GM18505 (cell line): Measurements from ENCODE around the gene TCERG1.
A peak's percentile ranks its signal among the peaks of the same experiment; 100 is the strongest.

Experiments used
- ATAC-seq: cut with Tn5 transposase; IDR thresholded peaks from one replicate; pipeline ENCODE4 v1.9.1; 2021; ENCODE audit not compliant: unreplicated experiment
- POLR2A ChIP-seq: IDR thresholded peaks from 4 replicates; pipeline ENCODE4 v1.6.1; 2011; ENCODE audit warnings: borderline replicate concordance; ENCODE audit not compliant: insufficient read depth, insufficient read length; ENCODE audit errors: extremely low read depth

TCERG1 gene

DNA sequence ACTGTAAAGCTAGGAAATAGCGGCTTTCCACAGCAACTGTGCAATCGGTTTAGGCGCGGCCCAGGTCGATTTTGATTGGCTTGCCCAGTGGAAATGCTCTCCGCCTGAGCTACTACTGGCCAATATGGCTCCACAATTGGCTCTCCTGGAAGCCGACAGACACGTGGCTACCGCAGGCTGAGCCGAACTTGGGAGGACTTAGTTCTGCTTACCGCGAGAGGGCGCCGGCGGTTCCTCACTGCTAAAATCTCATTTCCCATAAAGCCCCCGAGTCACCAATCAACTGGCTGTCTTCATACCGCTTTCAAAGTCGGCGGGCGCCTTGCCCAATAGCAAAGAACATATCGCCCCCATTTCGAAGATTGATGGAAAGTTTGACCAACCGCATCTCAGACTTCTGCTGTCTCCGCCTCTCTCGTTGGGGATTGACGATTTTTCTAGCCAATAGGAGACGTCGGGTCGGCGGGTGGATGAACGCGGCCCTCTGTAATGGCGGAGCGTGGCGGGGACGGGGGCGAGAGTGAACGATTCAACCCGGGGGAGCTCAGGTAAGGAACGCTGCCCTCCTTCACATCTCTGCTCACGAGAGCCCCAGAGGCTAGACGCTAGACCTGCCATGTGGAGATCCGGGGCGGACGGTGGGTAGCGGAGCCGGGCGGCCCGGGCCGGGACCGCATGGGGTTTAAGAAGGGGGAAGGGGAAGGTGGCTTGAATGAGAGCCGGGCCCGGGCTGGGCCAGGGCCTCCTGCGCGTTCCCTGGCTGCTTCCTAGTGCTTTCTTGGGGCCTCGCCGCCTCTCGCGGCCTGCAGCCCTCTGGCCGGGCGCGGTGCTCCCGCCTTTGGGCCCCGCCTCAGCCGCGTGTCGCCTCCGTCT is at the start of gene TCERG1:
Gene TCERG1, plus strand, starts transcription at position 473 of the 873 bp plus-strand sequence. Its CDS starts 17 bp downstream, at position 490.
- peak; percentile 78 for TF ChIP-seq POLR2A

DNA sequence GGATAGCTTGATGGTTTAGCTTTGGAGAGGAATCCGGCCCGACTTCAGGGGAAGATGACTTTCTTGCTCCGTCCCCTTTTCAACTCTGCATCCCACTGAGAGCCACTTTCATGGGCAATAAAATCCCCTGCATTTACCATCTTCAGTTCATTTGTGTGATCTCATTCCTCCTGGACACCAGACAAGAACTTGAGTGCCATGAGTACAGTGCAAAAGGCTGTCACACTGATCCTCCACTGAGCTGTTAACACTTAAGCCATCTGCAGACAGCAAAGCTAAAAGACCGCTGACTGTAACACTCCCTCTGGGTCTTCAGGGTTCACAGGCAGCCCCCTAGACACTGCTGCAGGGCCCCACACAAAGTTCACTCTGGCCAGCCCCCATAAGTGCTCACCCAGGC is 48.3 kb upstream of the TCERG1 start:
- ATAC-seq, result no peak
- no peak for TF ChIP-seq POLR2A

More for the DNA sequence above, at the start of gene TCERG1:
- peak; percentile 92 for ATAC-seq

DNA sequence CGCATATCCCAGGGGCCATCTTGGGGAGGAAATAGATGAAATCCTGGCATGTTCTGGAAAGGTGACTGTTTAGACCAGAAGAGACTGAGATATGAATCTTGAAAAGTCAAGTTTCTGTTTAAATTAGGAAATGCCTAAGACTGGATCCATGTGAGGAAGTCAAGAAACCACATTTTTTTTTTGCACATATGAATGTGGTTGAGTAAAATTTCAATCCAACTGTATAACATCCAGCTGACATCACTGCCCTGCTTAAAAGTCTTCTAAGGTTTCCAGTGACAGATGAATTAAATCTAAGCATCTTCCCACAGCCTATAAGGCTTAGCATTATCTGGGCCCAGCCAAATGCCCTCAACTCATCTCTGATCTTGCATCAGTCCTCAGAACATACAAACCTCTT is 47.7 kb upstream of the TCERG1 start:
- no peak for TF ChIP-seq POLR2A
- ATAC-seq, result no peak

DNA sequence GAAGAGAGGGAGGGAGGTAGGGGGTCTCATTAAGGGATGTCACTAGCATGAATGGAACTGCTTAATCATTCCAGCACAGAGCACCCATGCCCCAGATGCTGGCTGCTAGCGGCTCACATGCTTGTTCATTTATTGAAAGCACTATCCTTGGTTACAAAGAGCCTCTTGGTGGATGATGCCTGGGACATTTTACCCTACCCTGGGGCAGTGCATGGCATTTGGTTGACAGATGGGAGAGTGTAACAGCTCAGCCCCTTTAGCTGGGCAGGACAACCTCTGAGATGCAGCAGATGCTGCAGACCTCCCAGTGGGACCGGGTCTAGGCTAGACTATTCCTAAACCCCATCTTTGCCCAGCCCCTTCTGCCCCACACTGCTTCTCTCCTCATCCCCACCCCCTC is 46.9 kb upstream of the TCERG1 start:
- no peak for TF ChIP-seq POLR2A
- ATAC-seq, result no peak

DNA sequence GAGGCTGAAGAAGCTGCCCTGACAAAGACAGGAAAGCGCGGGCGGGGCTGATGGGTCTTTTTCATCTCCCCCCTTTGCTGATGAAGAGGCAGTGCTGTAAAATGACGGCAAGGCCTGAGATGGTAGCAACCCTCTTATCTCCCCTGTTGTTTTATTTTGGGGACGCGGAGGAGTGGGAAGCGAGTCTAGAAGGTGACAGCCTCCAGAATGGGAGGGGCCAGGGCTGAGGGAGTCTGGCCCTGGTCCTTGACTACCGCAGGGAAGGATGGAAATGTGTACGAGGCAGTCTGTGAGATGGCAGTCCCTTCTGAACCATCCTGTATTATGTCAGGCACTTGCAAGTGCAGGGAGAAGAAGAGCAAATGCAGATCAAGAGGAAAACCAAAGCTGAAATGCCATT is 46.1 kb upstream of the TCERG1 start:
- no peak for TF ChIP-seq POLR2A
- no peak for ATAC-seq

DNA sequence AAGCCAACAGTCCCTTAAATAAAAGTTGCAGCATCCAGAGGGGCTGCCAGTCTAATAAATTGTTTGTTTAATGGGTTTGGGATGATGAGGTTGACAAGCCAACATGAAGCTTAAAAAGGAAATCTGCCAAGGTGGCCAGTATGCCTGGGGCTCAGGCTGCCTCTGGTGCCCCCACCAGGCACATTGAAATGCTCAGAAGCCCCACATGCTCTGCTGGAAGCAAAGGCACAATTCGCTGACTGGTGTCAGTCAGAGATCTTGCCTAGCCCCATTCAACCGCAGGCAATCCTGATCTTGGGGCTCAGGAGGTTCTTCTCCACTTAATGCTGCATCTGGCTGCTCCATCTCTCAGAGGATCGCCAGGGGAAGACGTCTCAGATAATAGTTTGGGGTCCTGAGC is 44.2 kb upstream of the TCERG1 start:
- ATAC-seq, result no peak
- no peak for TF ChIP-seq POLR2A

DNA sequence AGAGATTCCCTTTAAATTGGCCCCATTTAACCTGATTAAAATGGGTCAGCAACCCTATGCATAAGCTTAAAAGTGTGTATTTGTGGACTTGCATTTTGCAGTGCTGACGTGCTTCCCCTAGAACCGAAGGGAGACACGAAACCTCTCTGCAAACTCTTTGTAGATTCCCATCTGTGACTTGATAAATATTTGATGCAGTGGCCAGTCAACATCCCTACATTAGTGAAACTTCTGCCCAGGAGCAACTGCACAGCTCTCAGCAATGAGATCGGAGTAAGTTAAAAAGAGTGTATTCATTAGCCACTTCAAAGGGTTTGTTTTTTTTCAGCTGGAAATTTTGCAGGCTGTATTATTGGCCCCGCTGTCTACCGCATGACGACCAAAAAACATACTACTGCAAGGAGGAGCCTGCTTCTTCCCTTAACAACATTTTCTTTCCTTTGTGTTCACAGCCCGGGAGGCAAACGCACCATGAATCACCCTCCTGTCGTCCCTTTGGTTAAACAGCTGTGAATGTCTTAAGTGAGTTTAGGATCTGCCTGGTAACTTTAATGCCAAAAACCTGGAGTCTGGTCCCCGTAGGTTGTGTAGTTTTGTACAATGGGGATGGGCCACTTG is 38.0 kb upstream of the TCERG1 start:
- TF ChIP-seq POLR2A, result no peak
- no peak for ATAC-seq

DNA sequence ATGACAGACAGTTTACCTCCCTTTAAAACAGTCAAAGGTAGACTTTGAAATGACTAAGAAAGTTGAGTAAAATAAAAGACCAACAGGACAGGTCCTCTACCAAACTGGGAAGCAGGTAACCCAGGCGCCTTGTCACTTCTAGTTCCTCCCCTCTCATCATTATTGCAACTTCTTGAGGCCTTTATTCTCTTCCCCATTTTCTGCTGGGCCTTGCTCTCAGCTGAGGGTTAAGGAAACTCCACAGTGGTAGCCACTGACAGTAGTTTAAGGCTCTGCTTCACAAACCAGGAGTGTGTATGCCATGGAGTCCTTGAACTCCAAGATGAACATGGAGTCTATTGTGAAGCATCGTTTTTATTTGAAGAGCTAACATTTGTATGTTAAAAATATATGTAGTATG is 36.9 kb upstream of the TCERG1 start:
- ATAC-seq, result no peak
- no peak for TF ChIP-seq POLR2A

DNA sequence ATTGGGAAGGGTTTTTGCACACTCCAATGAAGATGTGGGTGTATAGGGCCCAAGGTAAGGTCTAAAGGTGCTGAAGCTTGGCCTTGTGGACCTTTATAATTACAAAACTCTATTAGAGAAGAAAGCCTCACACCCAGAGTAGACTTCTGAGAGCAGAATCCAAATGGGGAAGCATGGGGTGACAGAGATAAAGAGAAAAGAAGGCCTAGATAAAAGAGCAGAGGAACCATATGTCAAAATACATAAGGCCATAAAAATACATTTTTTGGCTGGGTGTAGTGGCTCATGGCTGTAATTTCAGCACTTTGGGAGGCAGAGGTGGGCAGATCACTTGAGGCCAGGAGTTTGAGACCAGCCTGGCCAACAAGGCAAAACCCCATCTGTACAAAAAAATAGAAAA is 27.4 kb upstream of the TCERG1 start:
- no peak for ATAC-seq
- TF ChIP-seq POLR2A, result no peak

DNA sequence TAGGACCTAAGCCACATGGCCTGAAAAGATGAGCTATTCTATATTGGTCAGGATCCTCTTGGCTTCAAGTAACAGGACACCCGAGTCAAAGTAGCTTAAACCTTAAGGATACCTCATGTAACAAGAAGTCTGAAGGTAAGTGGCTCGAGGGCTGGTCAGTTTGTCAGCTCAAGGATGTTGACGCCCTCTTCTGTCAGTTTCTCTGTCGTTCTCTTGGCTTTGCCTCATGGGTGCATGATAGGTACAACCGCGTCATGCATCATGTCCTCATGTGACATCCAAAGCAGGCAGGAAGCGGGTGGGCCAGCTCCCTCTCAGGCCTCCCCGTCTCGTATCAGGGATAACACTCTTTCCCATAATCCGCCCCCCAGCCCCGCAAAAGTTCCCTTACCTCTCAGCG is 22.1 kb upstream of the TCERG1 start:
- ATAC-seq, result no peak
- TF ChIP-seq POLR2A, result no peak

DNA sequence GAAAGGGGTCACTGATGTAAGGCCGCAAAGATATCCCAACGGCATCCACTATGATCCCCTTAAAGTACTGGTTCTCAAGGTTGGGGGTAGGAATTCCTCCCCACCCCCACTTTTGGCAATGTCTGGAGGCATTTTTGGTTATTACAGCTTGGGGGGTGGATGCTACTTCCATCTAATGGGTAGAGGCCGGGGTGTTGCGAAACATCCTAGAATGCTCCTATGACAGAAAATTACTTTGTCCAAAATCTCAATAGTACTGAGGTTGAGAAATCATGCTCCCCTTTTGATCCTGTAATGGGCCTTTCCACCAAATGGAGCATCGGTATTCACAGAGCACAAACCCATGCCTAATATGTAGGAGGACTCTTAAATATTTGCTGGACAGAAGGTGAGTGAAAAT is 20.8 kb upstream of the TCERG1 start:
- no peak for ATAC-seq
- TF ChIP-seq POLR2A, result no peak

DNA sequence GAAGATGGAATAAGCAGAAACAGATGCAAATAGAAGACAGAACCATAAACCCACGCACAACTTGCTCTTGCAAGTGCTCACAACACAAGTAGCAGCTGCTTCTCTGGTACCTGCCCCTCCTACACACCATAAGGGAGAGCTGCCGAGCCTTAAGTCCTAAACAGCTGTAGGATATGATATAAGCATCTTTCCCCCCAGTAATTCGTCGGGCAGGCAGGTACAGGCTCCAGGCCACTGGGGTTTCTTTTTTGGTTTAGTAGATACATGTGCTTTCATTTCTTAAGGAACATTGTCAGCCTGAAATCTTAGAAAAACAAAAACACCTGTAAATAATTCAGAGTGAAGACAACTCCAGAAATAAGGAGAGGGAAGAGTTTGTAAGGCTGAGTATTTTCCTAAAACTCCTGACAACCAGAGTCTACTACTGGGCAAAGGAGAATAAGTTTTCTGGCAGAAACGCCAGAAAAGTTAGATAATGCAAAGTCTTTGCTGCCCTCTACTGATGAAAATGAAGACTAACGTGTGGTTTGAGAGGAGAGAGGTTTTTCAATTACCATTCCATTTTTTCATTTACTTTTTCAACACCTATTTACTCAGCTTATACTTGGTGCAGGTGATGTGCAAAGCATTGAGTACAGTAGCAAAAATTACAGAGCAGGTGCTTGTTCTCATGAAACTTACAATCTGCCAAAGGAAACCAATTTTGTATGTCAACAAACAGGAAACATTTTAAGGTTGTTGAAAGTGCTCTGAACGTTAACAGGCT is 20.1 kb upstream of the TCERG1 start:
- ATAC-seq, result peak; percentile 52
- TF ChIP-seq POLR2A, result no peak

DNA sequence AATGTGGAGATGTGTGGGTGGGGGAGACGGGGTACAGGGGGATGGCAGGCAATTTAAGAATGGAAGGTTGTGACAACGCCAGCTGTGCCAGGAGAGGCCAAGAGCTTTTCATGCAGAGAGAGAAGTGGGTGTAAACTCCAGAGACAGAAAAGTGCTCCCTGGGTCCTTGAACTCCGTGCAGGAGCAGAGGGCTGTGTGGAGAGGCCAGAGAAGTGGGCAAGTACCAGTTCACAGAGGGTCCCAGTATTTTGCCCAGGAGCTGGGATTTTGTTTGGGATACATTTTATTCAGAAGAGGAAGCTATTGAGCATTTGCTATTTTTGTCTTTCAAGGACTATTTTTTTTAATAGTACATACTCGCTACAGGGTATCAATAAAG is 19.5 kb upstream of the TCERG1 start:
- no peak for TF ChIP-seq POLR2A
- ATAC-seq, result no peak
